G401 (cell line): ENCODE results near the gene ACAA1. TPM values are rescaled to one million over a fixed set of nuclear protein-coding genes. Genes with fewer than 3 reads are reported as not detected.
"Not testable (repeated sequence)": the region's sequence is repeated elsewhere in the genome, so short reads cannot be mapped to it uniquely, and the experiment has no call there.

Experiments
- DNase-seq: peaks from one replicate; pipeline ENCODE4 v3.0.0-alpha.2; 2015; ENCODE audit warnings: low spot score
- in situ Hi-C: cut with HindIII; loops from 2 replicates; pipeline ENCODE4 v1.10.0; 2016; ENCODE audit warnings: low sequenced_read_pairs, mixed read lengths
- total RNA-seq: library from RNA; depleted of rRNA; stranded (reverse); fragments of >200 nt; shearing (Covaris generic); gene quantifications from 2 replicates; pipeline ENCODE4 v1.2.3, GENCODE V29; 2014

Gene ACAA1
- total RNA-seq, 1 experiment from 2014 or later: 58.6 TPM

DNA sequence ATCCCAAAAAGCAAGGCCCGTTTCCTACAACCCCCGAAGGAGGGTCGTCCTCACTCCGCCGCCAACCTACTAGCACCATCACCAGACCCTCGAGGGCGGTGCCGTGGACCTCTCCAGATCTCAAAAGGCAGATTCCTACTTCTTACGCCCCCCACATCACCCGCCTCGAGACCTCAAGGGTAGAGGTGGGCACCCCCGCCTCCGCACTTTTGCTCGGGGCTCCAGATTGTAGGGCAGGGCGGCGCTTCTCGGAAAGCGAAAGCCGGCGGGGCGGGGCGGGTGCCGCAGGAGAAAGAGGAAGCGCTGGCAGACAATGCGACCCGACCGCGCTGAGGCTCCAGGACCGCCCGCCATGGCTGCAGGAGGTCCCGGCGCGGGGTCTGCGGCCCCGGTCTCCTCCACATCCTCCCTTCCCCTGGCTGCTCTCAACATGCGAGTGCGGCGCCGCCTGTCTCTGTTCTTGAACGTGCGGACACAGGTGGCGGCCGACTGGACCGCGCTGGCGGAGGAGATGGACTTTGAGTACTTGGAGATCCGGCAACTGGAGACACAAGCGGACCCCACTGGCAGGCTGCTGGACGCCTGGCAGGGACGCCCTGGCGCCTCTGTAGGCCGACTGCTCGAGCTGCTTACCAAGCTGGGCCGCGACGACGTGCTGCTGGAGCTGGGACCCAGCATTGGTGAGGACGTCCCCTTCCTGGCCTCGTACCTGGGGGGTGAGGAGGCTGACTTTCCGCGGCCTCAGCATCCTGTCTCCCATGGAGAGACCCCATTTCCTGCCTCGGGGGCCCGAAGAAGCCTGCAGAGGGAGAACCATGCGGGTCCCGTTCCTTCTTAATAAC is 1.6 kb upstream of the ACAA1 start, which contains the start of gene MYD88:
Gene MYD88, plus strand, starts transcription at position 313 of the 842 bp plus-strand sequence. Its CDS starts 40 bp downstream, at position 353.
- DNase-seq: peak; percentile 60
- in situ Hi-C loops: no loop called here

DNA sequence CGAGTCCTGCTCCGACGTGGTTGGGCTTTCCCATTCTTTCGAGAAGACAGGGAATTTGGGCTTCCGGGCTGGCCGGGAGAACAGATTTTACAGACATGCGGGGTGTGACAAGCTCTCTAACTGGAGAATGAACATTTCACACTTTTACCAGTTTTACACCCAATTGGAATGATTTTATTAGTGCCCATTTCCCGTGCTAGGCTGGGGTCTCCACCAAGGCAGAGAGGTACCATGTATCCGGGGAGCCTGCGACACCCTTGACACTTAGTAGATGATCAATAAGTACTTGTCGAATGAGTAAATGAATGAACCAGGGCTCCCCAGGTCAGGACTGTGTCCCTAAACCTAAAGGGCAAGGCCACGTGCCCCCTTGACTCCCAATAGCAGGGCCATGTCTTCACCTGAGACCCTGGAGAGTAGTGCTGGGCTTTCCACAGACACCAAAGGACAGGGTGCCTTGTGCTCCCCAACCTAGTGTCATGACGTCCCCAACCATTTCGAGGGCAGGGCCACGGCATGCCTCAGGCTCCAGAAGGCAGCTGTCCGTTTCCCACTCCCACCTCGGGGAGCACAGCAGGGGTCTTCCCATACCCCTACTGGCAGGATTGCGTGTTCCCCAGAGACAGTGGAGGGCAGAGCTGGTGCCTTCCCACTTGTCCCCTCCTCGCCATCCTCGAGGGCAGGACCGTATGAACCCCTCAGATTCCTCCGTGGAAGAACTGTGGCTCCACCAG is 855 bp upstream of the ACAA1 start:
- peak; percentile 23 for DNase-seq
- in situ Hi-C loops: no loop called here

DNA sequence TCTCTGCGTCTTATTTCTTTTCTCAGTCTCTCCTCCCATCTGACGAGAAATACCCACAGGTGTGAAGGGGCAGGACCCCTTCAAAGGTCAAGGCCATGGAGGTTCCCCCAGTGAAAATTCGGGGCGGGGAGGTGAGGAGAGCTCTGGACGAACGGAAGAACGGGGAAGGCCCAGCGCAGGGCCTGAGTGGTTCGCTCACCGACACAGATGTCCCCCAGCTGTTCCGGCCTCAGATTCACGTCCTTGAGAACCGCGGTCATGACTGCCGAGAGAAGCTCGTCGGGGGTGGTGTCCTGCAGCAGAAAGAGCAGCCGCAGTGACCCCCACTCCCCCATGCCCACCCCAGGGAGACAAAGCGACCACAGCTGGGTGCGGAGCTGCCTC is 542 bp downstream of the ACAA1 start:
- in situ Hi-C loops: no loop called here
- DNase-seq: no peak

DNA sequence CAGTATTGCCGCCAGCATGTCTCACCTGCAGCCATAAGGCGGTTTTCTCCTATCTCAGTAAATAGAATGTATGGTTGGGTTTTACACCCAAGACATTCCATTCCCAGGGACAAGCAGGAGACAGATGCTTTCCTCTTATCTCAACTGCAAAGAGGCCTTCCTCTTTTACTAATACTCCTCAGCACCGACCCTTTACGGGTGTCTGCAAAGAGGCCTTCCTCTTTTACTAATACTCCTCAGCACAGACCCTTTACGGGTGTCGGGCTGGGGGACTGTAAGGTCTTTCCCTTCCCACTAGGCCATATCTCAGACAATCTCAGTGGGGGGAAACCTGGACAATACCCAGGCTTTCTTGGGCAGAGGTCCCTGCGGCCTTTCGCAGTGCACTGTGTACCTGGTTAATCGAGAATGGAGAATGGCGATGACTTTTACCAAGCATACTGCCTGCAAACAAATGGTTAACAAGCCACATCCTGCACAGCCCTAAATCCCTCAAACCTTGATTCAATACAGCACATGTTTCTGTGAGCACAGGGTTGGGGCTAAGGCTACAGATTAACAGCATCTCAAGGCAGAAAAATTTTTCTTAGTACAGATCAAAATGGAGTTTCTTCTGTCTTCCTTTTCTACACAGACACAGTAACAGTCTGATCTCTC is 1.2 kb downstream of the ACAA1 start:
- in situ Hi-C loops, DNase-seq: not testable (repeated sequence)

DNA sequence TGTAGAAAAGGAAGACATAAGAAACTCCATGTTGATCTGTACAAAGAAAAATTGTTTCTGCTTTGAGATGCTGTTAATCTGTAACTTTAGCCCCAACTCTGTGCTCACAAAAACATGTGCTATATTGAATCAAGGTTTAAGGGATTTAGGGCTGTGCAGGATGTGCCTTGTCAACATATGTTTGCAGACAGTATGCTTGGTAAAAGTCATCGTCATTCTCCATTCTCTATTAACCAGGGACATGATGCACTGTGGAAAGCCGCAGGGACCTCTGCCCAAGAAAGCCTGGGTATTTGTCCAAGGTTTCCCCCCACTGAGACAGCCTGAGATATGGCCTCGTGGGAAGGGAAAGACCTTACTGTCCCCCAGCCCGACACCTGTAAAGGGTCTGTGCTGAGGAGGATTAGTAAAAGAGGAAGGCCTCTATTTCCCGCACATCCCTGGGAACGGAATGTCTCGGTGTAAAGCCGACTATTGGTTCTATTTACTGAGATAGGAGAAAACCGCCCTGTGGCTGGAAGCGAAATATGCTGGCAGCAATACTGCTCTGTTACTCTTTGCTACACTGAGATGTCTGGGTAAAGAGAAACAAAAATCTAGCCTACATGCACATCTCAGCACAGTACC is 2.3 kb downstream of the ACAA1 start:
- in situ Hi-C loops, DNase-seq: not testable (repeated sequence)

DNA sequence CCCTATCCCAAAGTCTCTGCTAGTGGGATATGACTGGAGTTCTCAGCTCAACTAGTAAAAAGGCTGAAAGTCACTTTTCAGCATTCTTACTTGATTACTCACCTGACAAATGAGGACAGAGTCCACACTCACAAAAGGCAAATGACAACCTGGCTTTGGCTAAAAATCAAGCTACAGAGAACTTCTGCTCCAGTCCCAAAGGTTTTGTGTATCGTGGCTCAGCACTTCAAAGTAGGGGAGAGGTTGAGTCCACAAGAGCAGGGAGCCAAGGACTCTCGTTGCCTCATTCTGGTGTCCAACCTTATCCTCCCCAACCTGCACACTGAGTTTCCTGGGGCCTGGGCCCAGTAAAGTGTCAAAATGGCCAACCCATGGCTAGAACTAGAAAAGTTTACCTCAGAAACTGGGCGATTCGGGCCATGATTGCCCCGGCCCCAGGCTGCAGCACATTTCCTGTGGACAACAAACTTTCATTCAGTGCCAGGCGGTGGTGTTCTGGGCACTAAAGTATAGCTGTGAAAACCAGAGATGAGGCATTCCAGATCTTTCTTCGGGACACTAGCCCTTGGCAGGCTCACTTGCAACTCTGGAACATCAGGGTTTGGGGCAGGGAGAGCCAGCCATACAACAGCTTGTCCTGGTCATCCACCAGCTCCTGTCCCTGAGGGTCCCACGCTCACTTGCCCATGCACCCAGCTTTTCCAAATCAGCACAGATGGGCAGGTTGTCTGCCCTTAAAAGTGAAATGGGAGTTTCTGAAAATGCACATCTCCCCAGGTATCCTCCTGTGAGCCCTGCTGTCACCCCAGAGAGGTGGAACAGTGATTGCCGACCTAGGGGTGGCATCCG is 3.1 kb downstream of the ACAA1 start:
- no peak for DNase-seq
- in situ Hi-C loops: no loop called here

DNA sequence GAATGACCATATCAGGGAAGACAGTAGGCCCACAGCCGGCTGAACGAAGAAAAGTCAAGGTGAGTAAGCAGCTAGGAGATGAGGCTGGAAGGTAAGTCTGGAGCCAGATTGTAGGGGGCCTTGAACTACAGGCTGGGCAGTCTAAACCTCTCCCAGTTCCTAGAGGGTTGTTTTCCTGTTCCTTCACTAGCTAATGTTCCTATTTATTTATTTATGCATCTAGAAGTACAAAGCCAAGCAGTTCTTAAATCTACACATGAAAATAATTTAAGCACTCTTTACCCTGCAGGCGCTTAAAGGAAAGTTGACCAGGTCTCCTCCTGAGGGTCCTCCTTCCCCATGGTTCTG is 3.7 kb downstream of the ACAA1 start:
- DNase-seq: no peak
- in situ Hi-C loops: no loop called here

DNA sequence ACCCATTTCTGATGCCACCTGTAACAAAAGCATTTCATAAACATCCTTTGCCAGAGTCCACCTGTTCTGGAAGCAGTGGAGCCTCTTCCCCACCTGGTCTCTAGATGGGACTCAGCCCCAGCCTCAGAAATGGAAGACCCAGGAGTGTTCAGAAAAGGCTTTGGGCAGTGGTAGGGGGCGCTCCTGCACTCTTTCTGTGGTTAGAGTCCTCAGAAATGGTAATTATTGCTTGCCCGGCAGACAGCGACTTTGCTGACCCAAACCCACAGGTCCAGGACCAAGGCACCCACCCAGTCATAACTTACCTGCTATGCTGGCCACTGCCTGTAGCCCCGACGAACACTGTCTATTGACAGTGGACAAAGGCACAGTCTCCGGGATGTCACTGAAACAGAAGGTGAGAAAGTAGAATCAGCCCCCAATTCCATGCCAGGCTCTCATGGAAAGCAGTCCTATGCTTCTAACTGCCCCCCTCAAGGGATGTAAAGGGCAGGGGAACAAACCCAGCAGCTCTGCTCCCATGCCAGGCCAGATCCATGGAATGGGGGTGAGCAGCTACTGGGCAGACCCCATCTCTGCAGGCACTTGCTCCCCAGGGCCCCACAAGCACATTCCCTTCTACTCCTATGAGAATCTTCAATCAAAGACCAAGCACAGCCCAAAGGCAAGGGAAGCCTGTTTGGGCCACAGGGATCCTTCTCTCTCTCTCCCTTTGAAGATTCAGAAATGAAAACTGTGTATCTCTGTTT is 5.1 kb downstream of the ACAA1 start:
- in situ Hi-C loops: no loop called here
- DNase-seq: peak; percentile 27

DNA sequence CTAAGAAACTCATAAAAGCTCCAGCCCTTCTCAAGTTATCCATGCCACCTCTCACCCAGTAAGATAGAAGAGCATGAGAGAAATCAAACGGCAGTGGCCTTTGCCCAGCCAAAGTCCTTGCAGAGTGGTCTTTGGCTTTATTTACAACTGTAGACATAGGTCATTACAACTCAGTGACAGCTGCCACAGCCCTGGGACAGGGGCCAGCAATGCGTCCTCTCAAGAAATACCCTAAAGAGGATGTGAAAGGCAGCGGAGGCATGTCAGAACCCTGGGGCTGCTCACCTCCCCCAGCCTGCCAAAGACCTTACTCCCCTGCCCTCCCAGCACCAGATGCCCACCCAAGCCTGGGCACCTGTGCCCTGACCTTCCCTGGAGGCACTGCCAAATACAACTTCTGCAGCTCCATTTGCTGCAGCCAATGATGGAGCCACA is 6.3 kb downstream of the ACAA1 start:
- DNase-seq: no peak
- in situ Hi-C loops: no loop called here

DNA sequence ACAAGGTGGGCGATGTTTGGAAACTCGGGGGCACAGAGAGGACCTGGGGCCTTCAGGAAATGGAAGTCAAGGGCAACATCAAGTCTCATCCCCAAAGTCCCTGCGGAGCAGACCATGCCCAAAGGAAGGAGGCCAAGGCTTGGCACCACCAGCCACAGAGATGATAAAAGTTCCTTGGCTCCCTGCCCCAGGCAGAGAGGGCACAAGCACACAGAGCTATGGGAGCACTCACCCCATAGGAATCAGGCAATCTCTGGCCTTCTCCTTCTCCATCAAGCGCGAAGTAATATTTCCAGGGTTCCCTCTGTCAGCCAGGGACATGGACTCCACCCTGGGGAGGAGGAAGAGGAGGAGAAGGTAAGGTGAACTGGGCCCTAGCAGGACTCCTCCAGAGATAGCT is 7.9 kb downstream of the ACAA1 start:
- DNase-seq: no peak
- in situ Hi-C loops: no loop called here

DNA sequence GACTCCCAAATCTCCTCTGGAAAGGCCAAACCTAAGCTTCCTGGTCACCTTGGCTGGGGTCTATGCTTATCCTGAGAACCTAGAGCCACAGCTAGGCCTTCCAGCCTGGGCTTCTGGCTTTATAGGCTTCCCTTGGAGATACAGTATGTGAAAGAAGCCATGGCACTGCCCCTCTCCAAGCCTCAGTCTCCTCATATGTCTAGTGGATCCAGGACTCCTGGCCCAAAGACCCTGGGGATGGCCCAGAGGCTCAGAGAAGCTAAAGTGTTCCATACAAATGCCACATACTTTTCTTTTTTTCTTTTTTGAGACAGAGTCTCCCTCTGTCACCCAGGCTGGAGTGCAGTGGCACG is 8.6 kb downstream of the ACAA1 start:
- DNase-seq: no peak
- in situ Hi-C loops: no loop called here

DNA sequence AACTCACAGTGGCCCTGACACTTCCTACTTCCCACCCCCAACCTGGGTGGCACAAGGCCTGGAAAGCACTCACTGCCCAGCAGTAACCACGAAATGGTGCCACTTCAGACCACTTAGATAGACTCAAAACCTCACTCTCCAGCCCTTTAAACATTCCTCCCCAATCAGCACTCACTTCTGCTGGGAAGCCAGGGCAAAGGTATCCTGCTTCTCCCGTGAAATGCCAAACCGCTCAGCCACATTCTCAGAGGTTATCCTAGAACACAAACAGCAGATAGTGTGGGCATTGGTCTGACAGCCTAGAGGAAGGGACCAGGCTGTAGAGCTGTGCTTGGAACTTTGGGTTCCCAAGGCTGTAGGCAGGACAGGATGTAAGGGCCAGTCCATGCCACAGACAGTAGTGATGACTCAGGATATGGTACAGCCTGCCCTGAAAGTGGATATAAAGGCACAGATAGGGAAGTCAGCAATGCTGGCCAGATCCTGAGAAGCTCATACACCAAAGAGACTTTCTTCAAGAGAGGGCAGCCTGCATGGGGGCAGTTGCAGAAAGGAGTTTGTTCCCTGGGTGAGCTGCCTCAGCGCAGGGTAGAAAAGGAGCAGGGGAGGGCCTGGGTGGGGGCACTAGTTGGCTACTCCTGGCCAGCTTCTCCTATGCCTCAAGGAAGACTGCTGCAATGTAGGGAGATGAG is 9.2 kb downstream of the ACAA1 start:
- no peak for DNase-seq
- in situ Hi-C loops: no loop called here

DNA sequence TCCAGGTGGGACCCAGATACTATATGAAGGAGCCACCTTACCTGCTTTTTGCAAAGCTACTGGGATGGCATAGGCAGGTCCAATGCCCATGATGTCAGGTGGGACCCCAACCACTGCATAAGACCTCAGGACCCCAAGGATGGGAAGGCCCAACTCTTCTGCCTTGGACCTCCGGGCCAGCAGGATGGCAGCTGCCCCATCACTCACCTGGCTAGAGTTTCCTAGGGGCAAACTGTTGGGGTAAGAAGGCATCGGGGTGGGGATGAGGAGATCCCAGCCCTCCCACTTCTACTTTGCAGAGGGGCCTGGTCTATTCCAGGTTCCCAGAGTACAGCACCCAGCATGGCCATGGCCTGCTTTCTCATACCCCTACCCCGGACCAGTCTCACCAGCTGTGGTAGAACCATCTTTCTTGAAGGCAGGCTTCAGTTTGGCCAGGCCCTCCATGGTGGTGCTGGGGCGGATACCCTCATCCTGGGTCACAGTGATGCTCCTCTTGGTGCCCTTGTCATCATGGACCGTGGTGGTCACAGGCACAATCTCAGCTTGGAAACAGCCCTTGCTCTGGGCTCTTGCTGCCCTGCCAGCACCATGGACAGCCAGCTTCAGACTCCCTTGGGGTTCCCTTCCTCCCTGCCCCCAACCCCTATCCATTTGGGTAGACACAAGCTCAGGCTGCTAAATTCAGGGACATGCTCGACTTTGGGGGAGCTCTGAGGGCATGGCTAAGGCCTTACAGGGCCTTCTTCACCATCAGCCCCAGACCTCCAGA is 10.6 kb downstream of the ACAA1 start:
- in situ Hi-C loops: no loop called here
- DNase-seq: no peak

DNA sequence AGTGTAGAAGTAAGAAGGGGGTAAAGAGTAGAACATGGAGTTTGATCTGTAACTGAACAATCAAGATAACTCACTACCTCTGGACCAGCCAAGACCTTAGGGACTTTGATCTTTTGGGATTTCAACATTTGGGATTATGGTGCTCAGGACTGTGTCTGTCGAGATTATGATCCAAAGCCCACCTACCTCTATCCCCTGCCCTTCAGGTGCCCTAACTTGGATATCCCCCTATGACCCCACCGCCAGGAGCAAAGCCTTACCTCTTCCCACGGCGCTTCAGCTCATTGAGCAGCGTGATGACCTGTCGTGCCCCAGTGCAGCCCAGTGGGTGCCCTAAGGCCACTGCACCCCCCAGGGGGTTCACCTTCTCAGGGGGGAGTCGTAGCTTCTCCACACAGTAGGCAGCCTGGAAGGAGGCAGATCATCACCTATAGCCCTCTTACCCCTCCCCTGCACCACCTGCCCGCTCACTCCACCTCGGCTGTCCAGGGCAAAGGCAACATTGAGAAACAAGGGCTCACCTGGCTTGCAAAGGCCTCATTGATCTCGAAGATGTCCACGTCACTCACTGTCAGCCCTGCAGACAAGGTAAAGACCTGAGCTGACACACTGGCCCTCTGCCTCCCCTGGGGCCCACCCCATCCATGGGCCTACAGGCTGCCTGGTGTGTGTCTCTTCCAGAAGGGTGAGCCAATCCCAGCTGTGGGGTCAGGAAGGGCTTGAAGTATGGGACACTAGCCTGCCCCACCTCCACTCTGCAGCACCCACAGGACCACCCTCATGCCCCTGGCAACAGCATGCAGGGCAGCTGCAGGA is 11.4 kb downstream of the ACAA1 start:
- in situ Hi-C loops: no loop called here
- DNase-seq: no peak

DNA sequence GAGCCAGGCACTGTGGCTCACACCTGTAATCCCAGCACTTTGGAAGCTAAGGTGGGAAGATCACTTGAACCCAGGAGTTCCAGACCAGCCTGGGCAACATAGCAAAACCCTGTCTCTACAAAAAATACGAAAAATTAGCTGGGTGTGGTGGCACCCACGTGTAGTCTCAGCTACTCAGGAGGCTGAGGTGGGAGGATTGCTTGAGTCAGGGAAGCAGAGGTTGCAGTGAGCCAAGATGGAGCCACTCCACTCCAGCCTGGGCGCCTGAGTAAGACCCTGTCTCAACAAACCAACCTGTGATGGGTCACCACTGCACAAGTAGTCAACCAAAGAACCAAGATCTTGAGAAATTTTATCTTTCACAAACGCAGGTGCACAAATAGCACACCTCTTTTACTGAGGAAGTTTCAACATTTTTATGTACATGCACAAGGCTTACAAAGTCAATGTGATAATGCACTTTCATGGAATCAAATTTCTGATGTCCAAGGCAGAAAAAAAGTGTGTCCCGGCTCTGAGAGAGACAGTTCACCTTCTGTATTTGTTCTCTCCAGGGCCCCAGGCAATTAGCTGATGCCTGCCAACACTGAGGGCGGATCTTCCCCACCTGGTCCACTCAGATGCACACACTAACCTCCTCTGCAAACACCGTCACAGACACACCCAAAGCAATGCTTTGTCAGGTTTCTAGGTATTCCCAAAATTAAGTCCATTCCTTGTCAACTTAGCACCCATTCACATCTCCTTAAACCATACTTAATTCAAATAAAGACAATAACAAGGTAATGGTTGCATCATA is 12.4 kb downstream of the ACAA1 start:
- in situ Hi-C loops: no loop called here
- no peak for DNase-seq
